Ishikawa (cell line): ENCODE measurements around the gene ENOX2.

Experiments
- CEBPB ChIP-seq: IDR thresholded peaks from 2 replicates; pipeline ENCODE4 v1.6.1; 2012
- CREB1 ChIP-seq: IDR thresholded peaks from 2 replicates; pipeline ENCODE4 v1.6.1; 2012; ENCODE audit warnings: low read depth
- EP300 ChIP-seq: IDR thresholded peaks from 2 replicates; pipeline ENCODE4 v1.6.1; 2012; ENCODE audit warnings: borderline replicate concordance
- RAD21 ChIP-seq: IDR thresholded peaks from 2 replicates; pipeline ENCODE4 v1.6.1; 2012; ENCODE audit warnings: low read depth
- YY1 ChIP-seq: IDR thresholded peaks from 2 replicates; pipeline ENCODE4 v1.6.1; 2012; ENCODE audit warnings: low read depth
- ZBTB7A ChIP-seq: IDR thresholded peaks from 2 replicates; pipeline ENCODE4 v1.6.1; 2012; ENCODE audit warnings: low read depth
- TF ChIP-seq, protein P1 (sequence below): IDR thresholded peaks from 2 replicates; pipeline ENCODE4 v1.6.1; 2012; ENCODE audit warnings: low read depth, mild to moderate bottlenecking
- TF ChIP-seq, protein P2 (sequence below): IDR thresholded peaks from 2 replicates; pipeline ENCODE4 v1.6.1; 2012

- TF ChIP-seq, protein P1, sequence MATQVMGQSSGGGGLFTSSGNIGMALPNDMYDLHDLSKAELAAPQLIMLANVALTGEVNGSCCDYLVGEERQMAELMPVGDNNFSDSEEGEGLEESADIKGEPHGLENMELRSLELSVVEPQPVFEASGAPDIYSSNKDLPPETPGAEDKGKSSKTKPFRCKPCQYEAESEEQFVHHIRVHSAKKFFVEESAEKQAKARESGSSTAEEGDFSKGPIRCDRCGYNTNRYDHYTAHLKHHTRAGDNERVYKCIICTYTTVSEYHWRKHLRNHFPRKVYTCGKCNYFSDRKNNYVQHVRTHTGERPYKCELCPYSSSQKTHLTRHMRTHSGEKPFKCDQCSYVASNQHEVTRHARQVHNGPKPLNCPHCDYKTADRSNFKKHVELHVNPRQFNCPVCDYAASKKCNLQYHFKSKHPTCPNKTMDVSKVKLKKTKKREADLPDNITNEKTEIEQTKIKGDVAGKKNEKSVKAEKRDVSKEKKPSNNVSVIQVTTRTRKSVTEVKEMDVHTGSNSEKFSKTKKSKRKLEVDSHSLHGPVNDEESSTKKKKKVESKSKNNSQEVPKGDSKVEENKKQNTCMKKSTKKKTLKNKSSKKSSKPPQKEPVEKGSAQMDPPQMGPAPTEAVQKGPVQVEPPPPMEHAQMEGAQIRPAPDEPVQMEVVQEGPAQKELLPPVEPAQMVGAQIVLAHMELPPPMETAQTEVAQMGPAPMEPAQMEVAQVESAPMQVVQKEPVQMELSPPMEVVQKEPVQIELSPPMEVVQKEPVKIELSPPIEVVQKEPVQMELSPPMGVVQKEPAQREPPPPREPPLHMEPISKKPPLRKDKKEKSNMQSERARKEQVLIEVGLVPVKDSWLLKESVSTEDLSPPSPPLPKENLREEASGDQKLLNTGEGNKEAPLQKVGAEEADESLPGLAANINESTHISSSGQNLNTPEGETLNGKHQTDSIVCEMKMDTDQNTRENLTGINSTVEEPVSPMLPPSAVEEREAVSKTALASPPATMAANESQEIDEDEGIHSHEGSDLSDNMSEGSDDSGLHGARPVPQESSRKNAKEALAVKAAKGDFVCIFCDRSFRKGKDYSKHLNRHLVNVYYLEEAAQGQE = no peak
- TF ChIP-seq EP300 (no peak), ZBTB7A (0 out of 2 replicates have a peak, but pooled peaks have one; percentile 24), YY1 (no peak), RAD21 (no peak), CEBPB (no peak), CREB1 (no peak; the same call in 1 of the 2 replicates)
- TF ChIP-seq, protein P2, sequence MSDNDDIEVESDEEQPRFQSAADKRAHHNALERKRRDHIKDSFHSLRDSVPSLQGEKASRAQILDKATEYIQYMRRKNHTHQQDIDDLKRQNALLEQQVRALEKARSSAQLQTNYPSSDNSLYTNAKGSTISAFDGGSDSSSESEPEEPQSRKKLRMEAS = no peak
Observed at GRCh38 chrX:130902783-130903613, at the start of gene ENOX2.
